CD4-positive, alpha-beta T cell treated with Interferon gamma for 1 hour (primary cell): ENCODE results near the gene GPC3.
"Not testable (repeated sequence)": the region's sequence is repeated elsewhere in the genome, so short reads cannot be mapped to it uniquely, and the experiment has no call there.

Experiments used
- DNase-seq: peaks from one replicate; pipeline ENCODE4 v3.0.0-alpha.2; 2020

The GPC3 gene

DNA sequence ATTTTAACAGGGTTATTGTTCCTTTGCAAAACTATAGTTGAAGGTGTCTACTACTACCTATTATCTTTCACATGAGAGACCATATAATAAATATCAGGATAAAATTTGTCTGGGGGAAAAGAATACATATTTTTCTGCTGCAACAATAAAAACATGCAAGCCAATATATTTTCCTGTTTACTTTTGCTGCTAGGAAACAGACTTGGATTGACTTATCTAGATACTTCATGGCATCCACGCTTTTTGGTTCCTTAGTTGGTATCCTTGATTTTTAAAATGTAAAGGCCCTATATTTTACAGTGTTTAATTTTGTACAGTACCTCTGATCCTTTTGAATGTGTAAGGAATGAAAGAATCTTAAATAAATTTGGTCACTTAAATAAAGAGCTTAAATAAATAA is 150.6 kb downstream of the GPC3 start:
- no peak for DNase-seq

DNA sequence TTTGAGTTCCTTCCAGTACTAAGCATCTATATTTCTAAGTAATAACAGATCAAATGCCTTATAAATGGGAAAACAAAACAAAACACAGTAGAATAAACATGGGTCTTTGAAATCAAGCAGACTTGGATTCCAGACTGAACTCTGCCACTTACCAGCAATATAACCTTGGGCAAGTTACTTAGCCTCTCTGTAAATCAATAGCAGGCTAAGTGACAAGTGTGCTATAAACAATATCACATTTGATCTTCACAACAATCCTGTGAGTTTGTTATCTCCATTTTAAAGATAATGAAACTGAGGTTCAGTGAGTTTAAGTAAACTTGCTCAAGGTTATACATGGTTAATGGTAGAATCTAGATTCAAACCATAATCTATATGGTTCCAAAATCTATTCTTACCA is 165.8 kb downstream of the GPC3 start:
- DNase-seq = no peak

DNA sequence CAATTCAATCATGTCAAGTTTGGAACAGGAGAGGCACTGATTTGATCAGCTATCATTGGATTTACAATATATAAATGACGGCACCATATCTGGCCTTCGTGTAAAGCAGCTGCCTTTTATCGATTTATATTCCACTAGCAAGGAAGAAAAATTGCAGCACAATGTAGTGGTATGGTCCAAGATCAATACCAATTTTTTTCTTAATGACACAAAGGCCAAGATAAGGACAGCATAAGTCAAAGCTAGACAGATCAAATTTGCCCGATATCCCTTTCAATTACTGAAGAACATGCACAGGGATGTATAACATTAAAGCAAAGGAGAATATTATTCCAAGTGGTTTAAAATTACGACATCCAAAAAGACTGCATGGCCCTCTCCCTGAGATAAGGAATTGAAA is 167.4 kb downstream of the GPC3 start:
- no peak for DNase-seq

DNA sequence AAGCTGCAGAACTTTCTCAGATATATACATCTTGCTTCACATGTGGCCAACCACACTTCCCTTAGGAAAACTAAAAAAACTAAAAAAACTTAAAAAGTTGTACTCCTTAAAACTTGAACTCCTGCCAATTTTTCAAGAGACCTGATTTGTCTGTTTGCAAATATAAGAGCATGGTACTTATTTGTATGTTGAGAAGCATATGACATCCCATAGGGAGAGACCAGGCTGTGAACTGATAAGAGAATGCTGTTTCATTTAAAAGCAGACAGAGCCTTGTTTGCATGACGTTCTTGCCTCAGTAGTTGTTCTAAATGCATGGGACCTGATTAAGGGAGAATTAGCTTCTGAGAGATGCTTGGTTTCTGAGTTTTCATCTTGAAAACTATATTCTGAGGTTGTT is 169.9 kb downstream of the GPC3 start:
- no peak for DNase-seq

DNA sequence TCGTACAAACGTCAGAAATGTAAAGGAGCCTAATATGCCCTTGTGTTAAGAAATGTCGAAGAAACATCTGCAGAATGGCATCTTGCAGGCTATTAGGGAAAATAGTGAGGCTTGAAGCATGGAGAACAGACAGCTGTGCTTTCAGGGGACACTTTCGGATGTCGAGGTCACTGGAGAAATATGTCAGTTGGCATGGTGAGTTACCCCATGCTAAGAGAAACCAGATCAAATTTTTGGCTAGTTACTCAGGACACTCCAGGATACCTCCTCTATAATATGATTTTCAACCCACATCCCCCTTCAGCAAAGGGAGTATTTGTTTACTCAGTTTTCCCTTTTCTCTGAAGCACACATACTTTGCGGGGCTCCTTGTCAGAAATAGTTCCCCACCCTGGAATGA is 171.4 kb downstream of the GPC3 start:
- no peak for DNase-seq

DNA sequence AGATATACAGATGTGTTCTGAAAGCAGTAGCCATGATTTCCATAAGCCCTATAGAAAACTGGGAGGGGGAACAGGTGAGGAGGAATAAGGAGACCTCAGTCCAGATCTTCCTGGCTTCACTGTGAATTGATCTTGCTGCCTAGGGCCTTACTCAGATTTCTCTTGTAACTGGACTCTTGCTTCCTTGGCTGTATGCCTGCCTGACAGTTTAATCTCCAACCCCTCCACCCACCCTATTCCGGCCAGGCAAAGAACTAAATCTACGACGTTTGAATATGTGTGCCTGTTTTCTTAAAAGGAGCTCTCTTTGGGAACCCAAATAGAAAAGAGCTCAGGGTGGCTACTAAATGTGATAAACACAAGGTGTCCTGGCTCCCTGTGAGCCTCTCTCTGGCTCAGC is 173.0 kb downstream of the GPC3 start:
- DNase-seq = no peak

DNA sequence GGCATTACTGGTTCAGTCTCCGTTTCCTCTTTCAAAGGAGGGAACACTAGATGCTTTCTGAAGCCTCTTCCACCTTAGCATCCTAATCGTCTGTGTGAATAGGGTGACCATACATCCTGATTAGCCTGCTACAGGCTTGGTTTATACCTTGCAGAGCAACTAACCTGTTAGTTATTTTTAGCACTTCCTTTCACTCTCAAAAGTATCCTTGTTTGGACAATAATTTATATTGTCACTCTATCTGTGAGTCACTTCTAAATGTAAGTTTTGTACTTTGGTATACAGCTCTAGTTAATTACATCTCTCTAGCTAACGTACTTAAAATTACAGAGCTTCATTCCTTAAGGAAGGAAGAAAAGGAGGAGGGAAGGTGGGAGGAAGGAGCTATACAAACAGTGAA is 174.5 kb downstream of the GPC3 start:
- DNase-seq = no peak

DNA sequence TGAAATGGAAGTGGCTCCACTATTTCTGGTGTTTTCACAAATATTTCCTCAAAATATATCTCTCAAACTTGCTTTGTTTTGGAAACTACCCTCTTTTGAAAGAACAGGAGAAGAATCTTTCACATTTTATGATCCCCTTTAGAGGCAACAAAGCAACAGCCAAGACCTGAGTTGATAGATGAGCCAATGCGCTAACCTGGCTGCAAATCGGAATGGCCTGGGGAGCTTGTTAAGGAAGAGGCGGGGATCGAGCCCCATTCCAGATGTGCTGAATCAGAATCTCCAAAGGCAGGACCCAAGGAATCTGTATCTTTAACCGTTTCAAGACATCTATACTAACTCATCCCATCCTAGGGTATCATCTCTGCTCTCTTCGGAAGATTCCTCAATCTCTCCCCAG is 181.3 kb downstream of the GPC3 start:
- DNase-seq = no peak

DNA sequence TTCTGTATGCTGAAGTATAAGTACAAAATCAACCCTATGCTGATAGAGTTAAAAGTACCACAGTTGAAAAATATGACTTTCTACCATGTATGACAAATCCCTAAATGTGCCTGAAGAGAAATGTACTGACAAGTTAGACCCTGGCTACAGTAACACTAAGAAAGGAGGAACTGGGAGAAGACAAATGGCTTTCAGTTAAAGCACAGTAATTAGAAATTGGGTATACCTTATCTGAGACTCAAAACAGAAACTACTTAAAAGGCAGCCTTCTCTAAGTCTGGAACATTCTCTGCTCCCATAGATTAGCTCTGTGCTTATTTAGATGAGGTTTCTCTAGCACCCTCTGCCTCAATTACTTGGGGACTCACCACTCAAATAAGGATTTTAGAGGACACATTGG is 189.1 kb downstream of the GPC3 start:
- DNase-seq = no peak

DNA sequence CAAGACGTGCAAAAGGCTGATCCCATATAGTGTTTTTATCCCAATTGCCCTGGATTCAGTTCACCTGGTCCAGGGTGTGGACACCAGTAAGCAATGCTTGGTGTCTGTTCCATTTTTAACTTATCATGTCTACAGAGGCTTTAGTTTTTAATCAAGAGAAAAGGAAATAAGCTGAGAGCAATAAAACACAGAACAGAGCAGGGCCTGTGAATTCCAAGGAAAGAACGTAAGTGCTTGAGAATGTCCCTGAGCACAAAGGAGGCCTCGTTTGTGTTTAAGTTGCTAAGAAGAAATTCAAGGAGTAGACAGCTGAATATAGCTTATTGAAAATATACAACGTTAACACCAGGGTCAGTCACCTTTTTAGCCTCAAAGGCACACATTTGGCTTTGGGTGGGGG is 191.3 kb downstream of the GPC3 start:
- DNase-seq = no peak

DNA sequence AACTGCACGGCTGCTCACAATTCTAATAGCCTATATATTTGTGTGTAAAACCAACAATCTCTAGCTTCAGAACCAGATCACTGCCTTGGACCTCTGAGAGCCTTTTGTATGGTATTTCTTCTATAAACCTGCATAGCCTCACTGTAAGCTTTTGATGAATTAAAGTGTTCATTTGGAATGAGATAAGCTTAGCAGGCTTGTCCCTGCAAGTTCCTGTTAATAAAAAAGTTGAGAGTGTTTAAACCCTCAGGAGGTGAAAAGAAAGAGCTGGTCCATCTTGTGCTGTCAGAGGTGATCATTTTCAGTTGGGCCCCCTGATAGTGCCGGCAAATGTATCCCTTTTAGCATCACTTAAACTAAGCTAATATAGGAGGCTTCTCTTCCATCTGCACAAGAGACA is 191.8 kb downstream of the GPC3 start:
- no peak for DNase-seq

DNA sequence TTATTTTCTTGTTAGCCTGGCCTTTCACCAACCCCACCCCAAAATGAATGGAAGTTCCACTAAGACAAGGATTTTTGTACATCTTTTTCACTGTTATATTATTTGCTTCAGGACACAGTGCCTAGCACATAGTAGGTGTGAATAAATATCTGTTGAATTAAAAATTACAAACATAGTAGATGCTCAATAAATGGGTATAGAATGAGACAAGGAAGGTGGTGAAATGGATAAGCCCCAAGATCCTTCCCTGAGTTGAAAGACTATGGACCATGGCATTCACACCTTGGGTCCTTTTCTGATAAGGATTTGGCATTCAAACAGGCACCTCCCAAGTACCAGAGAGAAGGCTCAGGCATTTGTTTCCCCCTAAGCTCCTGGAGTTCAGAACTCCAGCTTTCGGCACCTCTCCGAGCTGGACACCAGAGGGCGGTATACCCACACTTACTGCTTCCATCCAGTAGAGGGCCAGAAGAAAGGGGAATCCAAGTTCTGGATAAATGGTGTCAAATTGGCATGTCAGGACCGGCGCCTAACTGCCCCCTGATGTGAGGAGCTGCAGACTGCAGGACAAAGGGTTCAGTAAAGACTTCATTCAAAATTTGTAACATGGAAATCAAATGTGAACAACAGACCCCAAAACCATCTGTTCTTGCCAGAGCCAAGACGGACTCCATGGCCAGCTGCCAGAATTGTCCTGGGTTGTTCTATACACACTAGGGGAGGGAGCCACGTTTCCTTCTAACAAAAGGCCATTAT is 193.0 kb downstream of the GPC3 start:
- DNase-seq = peak; percentile 38

DNA sequence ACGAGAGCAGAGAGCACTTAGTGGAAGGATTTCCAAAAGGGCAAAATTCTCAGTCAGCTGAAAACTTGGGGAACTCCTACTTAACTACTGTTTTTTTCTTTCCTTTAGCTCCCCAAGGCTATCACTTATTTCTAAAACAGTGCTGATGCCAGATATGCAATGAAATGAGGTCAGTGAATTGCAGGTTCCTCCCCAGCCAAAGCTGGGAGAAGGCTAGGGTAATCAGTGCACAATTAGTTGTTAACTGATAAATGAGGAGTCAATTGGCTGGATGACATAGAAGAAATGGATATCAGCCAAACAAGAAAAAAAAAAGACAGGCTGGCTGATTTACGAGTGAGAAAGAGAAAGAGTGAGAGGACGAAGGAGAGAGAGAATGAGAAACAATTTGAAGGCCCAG is 195.6 kb downstream of the GPC3 start:
- DNase-seq = no peak

DNA sequence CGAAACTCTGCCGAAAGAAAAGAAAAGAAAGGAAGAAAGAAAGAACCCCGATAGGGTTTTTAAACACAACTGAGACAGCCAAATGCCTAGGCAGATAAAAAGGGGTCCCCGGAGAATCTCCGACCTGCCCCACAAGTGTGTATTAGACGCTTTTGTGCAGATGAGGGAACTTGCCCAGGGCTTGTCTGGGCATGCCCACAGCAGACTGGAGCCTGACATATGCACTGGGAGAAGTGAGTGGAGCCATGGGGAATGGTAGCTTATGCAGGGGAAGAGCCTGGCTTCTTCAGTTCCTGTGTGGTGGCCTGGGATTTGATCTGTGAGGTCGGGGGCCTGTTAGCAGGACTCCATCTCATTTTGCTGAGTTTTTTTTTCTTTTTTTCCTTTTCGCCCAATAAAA is 199.0 kb downstream of the GPC3 start:
- DNase-seq = no peak

DNA sequence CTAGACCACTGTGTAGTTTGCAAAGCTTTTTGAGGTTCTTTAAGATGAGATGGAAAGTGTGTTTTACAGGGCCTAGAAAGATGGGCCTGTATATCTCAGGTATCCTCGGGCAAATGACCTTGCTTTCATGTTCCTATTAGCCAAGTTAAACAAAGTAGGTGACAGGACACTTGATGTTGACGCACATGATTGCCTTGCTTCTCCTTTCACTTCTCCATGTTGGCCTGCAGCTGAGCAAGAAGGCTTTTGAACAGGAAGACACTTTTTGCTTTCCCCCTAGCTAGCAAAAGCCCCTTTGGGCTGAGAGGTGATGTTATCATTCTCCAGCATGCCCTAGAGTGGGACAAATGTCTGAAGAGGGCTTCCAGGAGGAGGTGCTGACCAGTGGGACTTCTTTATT is 202.1 kb downstream of the GPC3 start:
- DNase-seq = peak; percentile 28

DNA sequence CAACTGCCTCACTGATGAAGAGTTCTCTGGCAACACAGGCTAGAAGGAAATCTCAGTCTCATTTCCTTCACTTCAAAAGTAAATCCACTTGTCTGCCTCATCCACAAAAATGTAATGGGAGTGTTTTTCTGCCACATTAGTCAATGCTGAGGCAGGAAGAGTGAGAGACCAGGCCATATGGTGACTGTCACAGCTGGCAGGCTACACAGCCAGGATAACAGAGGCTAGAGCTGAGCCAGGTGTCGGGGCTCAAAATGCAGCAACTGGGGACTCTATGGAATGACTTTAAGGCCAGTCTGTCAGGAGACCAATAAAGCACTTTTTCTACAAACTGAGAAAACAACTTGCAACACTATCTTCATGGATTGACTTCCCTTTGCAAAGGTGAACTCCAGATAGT is 204.2 kb downstream of the GPC3 start:
- DNase-seq = no peak

DNA sequence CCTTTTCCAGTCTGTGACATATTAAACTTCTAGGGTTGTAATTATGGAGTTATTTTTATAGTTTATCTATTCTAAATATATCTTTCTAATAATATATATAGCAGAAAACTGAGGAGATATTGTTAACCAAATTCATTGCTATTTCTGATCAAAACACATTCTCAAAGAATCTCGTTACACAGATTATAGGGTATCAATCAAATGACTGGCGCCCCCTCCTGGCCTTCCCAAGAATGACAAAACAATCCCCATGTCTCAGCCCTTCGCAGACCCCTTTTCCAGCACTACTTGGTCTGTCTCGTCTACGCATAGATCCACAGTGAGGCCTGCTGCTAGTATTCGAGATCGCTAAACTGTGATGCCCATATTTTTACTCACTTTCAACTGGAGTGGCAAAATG is 209.3 kb downstream of the GPC3 start:
- no peak for DNase-seq

DNA sequence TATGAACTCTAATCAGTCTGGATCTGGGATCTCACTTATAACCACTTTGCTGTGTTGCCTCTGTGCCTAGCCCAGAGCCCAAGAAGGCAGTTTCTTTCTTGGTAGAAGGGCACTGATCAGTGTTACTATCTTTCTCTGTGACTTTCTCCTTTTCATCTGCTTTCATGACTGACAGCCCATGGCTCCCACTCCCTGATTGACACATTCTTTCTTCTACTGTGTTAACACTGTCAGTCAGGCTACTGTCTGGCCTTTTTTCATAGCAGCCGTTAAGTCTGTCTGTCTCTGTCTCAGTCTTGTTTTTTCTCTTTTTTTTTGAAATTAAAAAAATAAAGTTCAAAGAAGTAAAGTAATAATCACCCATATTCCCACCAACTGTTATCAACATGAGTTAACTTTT is 210.6 kb downstream of the GPC3 start:
- DNase-seq = no peak

DNA sequence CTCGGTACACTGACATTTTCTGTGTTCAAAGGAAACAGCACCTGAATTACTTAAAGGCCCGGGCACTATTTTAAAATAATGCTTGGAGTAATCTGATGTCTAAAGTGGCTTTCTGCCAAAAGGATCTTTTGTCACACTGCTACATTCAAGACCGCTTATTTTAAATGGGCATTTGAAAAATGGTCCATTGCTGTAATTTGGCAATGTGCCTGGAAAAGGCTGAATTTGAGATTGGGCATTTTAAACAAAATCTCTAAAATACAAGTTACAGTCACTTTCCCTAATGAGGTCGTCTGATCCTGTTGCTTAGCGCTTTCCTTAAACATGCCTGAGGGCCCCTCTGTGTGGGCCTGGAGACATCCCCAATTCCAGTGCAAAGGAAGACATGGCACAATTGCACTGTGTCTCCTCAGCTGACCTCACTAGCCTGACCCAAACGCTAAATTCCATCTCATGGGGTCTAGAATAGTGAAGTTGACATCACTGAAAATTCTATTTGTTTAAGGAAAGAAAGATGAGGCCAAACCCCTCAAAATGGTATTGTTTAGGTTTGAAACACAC is 214.2 kb downstream of the GPC3 start:
- no peak for DNase-seq

DNA sequence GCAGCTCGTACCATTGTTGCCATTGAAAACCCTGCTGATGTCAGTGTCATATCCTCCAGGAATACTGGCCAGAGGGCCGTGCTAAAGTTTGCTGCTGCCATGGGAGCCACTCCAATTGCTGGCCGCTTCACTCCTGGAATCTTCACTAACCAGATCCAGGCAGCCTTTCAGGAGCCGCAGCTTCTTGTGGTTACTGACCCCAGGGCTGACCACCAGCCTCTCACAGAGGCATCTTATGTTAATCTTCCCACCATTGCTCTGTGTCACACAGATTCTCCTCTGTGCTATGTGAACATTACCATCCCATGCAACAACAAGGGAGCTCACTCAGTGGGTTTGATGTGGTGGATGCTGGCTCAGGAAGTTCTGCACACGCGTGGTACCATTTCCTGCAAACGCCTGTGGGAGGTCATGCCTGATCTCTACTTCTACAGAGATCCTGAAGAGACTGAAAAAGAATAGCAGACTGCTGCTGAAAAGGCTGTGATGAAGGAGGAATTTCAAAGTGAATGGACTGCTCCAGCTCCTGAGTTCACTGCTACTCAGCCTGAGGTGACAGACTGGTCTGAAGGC is 222.3 kb downstream of the GPC3 start:
- DNase-seq = not testable (repeated sequence)

DNA sequence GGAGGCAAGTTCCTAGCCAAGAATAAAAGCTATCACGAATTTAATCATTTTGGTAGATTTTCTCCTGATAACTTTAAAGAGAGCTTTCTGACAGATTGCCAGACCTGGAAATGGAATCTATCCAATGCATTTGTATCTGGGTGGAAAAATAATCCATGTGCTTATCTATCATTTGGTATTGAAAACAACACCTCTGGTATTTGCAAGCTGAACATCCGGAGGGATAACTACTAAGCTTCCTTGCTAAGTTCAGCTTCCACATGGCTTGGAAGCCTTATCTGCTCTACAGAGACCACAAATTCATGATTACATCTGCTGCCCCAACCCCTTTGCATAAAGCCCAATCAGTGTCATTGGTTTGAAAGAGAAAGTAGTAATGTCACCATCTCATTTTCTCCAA is 230.7 kb downstream of the GPC3 start:
- DNase-seq = no peak

DNA sequence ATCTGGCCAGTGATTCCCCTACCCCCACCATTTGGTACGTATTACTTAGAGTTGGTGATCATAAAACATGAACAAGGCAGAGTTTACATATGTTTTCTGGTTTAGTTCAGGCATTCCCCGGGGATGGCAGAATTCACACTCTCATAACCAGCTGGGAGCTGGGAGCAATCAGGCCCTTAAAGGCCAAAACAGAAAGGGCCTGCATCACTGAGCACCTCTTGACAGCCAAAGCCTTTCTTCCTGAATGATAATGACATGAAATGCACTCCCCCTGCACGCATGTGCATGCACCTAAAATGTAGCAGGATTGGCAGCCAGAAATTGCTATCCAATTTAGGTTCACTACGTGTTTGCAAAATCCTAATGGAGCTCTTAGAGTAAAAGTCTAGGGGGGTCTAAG is 235.4 kb downstream of the GPC3 start:
- no peak for DNase-seq

DNA sequence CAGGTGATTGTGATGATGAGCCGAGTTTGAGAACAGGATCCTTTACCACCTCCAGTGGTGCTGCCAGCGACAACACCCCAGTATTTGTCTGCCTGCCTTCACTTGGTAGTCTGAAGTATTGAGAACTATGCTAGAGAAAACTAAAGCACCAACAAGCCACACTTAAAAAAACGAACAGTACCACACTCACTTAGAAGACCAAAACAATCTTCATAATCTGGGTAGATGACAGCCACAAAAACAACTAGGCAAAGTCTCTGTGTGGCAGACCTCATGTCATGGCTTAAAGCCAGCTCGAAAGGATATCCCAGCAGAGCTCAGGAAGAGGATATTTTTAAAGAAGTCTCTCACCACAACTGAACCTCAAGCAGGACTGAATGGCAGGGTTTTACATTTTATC is 236.0 kb downstream of the GPC3 start:
- DNase-seq = no peak

DNA sequence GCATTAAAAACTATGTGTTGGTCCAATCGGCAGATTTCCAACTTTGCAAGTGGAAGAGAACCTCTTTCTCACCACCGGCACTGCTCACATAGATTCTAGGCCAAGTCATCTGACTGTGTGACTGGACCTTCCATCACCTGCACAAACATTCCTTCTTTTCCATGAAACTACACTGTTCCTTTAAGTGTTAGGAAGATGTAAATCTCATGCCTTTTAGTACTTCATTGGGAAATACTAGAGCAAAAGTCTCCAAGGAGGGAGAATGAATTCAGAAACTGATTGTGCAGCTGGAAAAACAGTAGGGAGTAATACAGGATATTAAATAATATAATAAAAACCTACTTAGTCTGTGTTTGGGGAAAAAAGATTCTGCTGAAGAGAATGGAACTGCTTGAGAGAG is 238.2 kb downstream of the GPC3 start:
- no peak for DNase-seq

DNA sequence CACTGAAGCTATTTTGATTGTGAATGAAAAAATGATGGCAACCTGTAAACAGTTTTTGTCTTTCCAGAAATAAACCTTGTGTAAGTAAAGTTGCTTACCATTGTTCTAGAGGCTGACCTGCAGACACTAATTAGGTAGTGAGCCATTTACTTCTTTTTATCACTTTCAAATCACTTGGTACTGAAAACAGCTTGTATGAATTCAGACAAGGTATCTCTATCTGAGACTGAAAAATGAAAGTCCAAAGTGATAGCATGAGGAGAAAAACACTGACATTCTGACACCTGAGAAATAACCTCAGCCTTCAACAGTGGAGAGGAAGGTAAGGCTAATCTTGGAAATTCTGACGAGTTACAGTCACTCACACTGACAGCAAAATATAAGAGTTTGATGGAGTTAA is 238.8 kb downstream of the GPC3 start:
- no peak for DNase-seq
